Suprapubic skin (tissue), 4 donors: ENCODE data around the gene WBP1L. TPM values are rescaled to one million over a fixed set of nuclear protein-coding genes. Genes with fewer than 3 reads are reported as not detected.
A peak's percentile ranks its signal among the peaks of the same experiment; 100 is the strongest.
"Not testable (repeated sequence)": the region's sequence is repeated elsewhere in the genome, so short reads cannot be mapped to it uniquely, and the experiment has no call there.

Experiments used
- DNase-seq, 2 donors: peaks; one replicate each; pipeline ENCODE4 v3.0.0-alpha.2; 2019; ENCODE audit warnings: low spot score in 2 of 2
- H3K27ac ChIP-seq: fragments of 200-600 bp; sonication (generic); one replicate; pipeline ENCODE4 v1.5.1; 2019
- H3K27me3 ChIP-seq: fragments of 200-600 bp; sonication (generic); one replicate; pipeline ENCODE4 v1.5.1; 2019
- H3K36me3 ChIP-seq: fragments of 200-600 bp; sonication (generic); one replicate; pipeline ENCODE4 v1.5.1; 2019
- H3K4me1 ChIP-seq: fragments of 200-600 bp; sonication (generic); one replicate; pipeline ENCODE4 v1.5.1; 2019
- H3K4me3 ChIP-seq: fragments of 200-600 bp; sonication (generic); one replicate; pipeline ENCODE4 v1.5.1; 2019; ENCODE audit warnings: mild to moderate bottlenecking
- H3K9me3 ChIP-seq: fragments of 200-600 bp; sonication (generic); one replicate; pipeline ENCODE4 v1.5.1; 2019
- CTCF ChIP-seq, 2 donors: fragments of 200-600 bp in 1 of 2; fragments of 450-650 bp in 1 of 2; sonication (generic) in 1 of 2; IDR thresholded peaks; one replicate each; pipeline ENCODE4 v1.5.1; 2016 to 2019; ENCODE audit warnings: antibody characterized with exemption in 2 of 2, mild to moderate bottlenecking in 1 of 2, moderate library complexity in 1 of 2
- EP300 ChIP-seq: sonication (generic); formaldehyde crosslinking; IDR thresholded peaks from one replicate; pipeline ENCODE4 v1.6.1; 2017; ENCODE audit warnings: antibody characterized with exemption
- POLR2A ChIP-seq, 2 donors: fragments of 450-650 bp; IDR thresholded peaks; one replicate each; pipeline ENCODE4 v1.6.1; 2017; ENCODE audit warnings: antibody characterized with exemption in 2 of 2, mild to moderate bottlenecking in 2 of 2, moderate library complexity in 2 of 2
- POLR2AphosphoS5 ChIP-seq, 3 donors: sonication (generic); formaldehyde crosslinking; IDR thresholded peaks; one replicate each; pipeline ENCODE4 v1.6.1; 2017; ENCODE audit warnings: antibody characterized with exemption in 3 of 3
- WGBS: methylation state at CpG from one replicate; pipeline ENCODE4 v1.1.5; 2018; 5-methylcytosine and 5-hydroxymethylcytosine counted together
- total RNA-seq, 4 donors: library from RNA; depleted of rRNA; stranded (reverse); fragments of >200 nt; gene quantifications; one replicate each; pipeline ENCODE4 v1.1.0, GENCODE V29; 2016

The WBP1L gene
- total RNA-seq, 4 donors from 2014 or later: 103 to 166 (median 125) TPM

GRCh38 chr10:102832248-102832647 lies 88.5 kb downstream of the WBP1L start:
- H3K4me3 ChIP-seq: no peak overlapping the region
- no peaks in the 10 kb centered on the region for H3K27me3 ChIP-seq
- no peak for TF ChIP-seq CTCF (IDR thresholded peaks at IDR 0.05)
- TF ChIP-seq POLR2A (IDR thresholded peaks at IDR 0.05): no peak
- TF ChIP-seq EP300: no peak
- no peak for TF ChIP-seq POLR2AphosphoS5 (IDR thresholded peaks at IDR 0.05)
- H3K9me3 ChIP-seq: no peaks in the 10 kb centered on the region
- H3K36me3 ChIP-seq: no peaks in the 10 kb centered on the region
- no peak overlapping the region for H3K27ac ChIP-seq
- 94% methylated on average over 14 of the region's 14 CpGs for WGBS
- peaks cover 13% of the 10 kb centered on the region for H3K4me1 ChIP-seq
- DNase-seq: no peak

- Histone ChIP-seq H3K4me1 (peaks cover 13% of the 10 kb centered on the region), H3K9me3 (no peaks in the 10 kb centered on the region), H3K27me3 (no peaks in the 10 kb centered on the region), H3K4me3 (no peak overlapping the region), H3K36me3 (no peaks in the 10 kb centered on the region), H3K27ac (no peak overlapping the region)
- no peak for DNase-seq
- TF ChIP-seq CTCF (IDR thresholded peaks at IDR 0.05): no peak
- no peak for TF ChIP-seq POLR2A (IDR thresholded peaks at IDR 0.05)
- TF ChIP-seq POLR2AphosphoS5 (IDR thresholded peaks at IDR 0.05): no peak
- TF ChIP-seq EP300: no peak
- WGBS: 77% methylated on average over 3 of the region's 4 CpGs
Measured at GRCh38 chr10:102832987-102833386, 89.2 kb downstream of the WBP1L start.

- 53% methylated on average over 9 of the region's 9 CpGs for WGBS
- H3K36me3 ChIP-seq: no peaks in the 10 kb centered on the region
- no peak overlapping the region for H3K27ac ChIP-seq
- H3K4me3 ChIP-seq: no peak overlapping the region
- no peaks in the 10 kb centered on the region for H3K9me3 ChIP-seq
- TF ChIP-seq POLR2A (IDR thresholded peaks at IDR 0.05) (no peak), EP300 (no peak), POLR2AphosphoS5 (IDR thresholded peaks at IDR 0.05) (no peak), CTCF (IDR thresholded peaks at IDR 0.05) (no peak)
- peaks cover 13% of the 10 kb centered on the region for H3K4me1 ChIP-seq
- no peaks in the 10 kb centered on the region for H3K27me3 ChIP-seq
- no peak for DNase-seq
Measured at GRCh38 chr10:102834143-102834542, 90.4 kb downstream of the WBP1L start.

DNA sequence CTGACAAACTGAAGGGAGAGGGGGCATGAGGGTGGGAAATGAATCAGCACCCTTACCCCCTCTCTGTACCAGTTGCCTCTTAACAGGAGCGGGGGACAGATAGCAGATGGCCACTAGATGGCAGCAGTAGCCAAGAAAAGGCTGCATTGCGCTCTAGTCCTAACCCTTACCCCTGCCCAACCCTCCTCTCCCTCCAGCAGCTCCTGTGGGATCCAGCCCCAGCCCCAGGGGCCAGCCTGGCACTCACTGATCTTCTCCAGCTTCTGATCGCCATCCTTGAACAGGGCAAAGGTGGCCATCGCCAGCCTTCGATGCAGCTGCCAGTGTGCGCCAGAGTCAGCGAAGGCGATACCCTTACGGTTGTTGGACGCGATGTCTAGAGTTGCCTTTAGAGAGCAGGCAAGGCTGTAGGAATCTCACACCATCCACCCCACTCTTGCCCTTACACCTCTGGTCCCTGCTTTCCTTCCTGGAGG lies 91.3 kb downstream of the WBP1L start:
- WGBS: 53% methylated on average over 6 of the region's 11 CpGs
- Histone ChIP-seq H3K4me1 (peaks cover 13% of the 10 kb centered on the region), H3K4me3 (no peak overlapping the region), H3K9me3 (no peaks in the 10 kb centered on the region), H3K27ac (no peak overlapping the region), H3K36me3 (no peaks in the 10 kb centered on the region), H3K27me3 (no peaks in the 10 kb centered on the region)
- DNase-seq: peak; percentile 79 to 85
- TF ChIP-seq EP300: no peak
- TF ChIP-seq CTCF (IDR thresholded peaks at IDR 0.05): peak; percentile 75 to 78
- no peak for TF ChIP-seq POLR2AphosphoS5 (IDR thresholded peaks at IDR 0.05)
- TF ChIP-seq POLR2A (IDR thresholded peaks at IDR 0.05): no peak

DNA sequence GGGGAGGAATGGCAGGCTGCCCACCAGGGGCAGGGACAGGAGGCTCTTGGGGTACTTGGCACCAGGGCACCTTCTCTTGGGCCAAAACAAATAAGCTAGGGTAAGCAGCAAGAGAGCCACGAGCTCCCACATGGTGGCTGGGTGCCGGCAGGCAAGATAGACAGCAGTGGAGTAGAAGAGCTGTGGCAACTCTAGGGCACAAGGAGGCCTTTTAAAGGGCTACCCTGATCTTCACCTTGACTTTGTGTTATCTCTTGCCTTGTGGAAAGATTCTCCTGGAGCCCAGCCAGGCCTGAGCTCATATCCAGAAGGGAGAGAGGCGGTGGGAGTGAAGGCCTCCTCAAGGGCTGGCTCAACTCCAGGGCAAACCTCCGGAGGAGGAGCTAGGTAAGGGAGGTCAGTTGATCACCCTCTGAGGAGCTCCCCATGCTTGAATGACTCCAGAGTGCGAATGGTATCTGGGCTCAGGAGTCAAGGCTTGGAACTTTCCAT lies 93.5 kb downstream of the WBP1L start, which contains the start of gene CYP17A1:
Gene CYP17A1, minus strand, starts transcription at position 184 of the 492 bp plus-strand sequence. Its CDS starts 52 bp downstream, at position 132.
- WGBS: 71% methylated on average over 5 of the region's 5 CpGs
- DNase-seq: no peak

DNA sequence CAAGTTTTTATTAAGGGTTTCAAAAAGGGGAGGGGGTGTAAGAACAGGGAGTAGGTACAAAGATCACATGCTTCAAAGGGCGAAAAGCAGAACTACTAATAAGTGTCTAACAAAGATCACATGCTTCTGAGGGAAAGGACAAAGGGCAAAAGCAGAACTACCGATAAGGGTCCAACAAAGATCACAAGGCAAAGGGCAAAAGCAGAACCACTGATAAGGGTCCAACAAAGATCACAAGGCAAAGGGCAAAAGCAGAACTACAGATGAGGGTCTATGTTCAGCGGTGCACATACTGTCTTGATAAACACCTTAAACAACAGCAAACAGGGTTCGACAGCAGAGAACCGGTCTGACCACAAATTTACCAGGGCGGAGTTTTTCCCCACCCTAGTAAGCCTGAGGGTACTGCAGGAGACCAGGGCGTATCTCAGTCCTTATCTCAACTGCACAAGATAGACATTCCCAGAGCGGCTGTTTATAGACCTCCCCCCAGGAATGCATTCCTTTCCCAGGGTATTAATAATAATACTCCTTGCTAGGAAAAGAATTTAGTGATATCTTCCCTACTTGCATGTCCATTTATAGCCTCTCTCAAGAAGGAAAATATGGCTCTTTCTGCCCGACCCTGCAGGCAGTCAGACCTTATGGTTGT lies 94.7 kb downstream of the WBP1L start:
- H3K27ac ChIP-seq, DNase-seq, H3K27me3 ChIP-seq, H3K4me3 ChIP-seq, H3K36me3 ChIP-seq, H3K9me3 ChIP-seq: not testable (repeated sequence)
- 67% methylated on average over 9 of the region's 9 CpGs for WGBS
- H3K4me1 ChIP-seq: peaks cover 13% of the 10 kb centered on the region

More for the DNA sequence above, 93.5 kb downstream of the WBP1L start, which contains the start of gene CYP17A1:
- no peaks in the 10 kb centered on the region for H3K27me3 ChIP-seq
- TF ChIP-seq CTCF (IDR thresholded peaks at IDR 0.05) (no peak), POLR2AphosphoS5 (IDR thresholded peaks at IDR 0.05) (no peak), EP300 (no peak), POLR2A (IDR thresholded peaks at IDR 0.05) (no peak)
- peaks cover 13% of the 10 kb centered on the region for H3K4me1 ChIP-seq
- H3K27ac ChIP-seq: no peak within 1 kb of the TSS
- H3K36me3 ChIP-seq: no peaks in the 10 kb centered on the region
- no peak within 1 kb of the TSS for H3K4me3 ChIP-seq
- H3K9me3 ChIP-seq: no peaks in the 10 kb centered on the region
